ENCODE data around the gene IGSF6. TPM values are rescaled to one million over a fixed set of nuclear protein-coding genes. Genes with fewer than 3 reads are reported as not detected.

IGSF6 gene
- total RNA-seq, 1 experiment from 2014 or later = not detected

- no peaks in the 10 kb centered on the region for H3K9me3 ChIP-seq (ENCODE audit: control insufficient read depth, low read depth, low read length)
- no peak overlapping the region for H3K4me3 Mint-ChIP-seq
- no peaks in the 10 kb centered on the region for H3K9me3 Mint-ChIP-seq
- H2BK15ac ChIP-seq (ENCODE audit: low read depth, low read length) = no peak overlapping the region
- peak overlapping the region in 2 of 3 experiments; percentile 19 to 78; a peak in 1 of 7 replicates for H3K27ac Mint-ChIP-seq
- H3K4ac ChIP-seq (ENCODE audit: low read depth, low read length) = no peak overlapping the region
- no peak for TF ChIP-seq CTCF (conservative IDR thresholded peaks at IDR 0.05)
- H3K27ac ChIP-seq (ENCODE audit: insufficient read length, low read depth, low read length) = no peak overlapping the region
- H2BK5ac ChIP-seq (ENCODE audit: insufficient read length, low read length) = no peak overlapping the region
- no peak overlapping the region for H3K23ac ChIP-seq (ENCODE audit: insufficient read length, low read depth, low read length)
- no peak overlapping the region for H3K9ac ChIP-seq (ENCODE audit: extremely low read depth, insufficient read length, low read length)
- no peak overlapping the region for H2BK12ac ChIP-seq (ENCODE audit: insufficient read length, low read depth, low read length)
- no peak overlapping the region for H4K8ac ChIP-seq (replicated peaks; ENCODE audit: insufficient read length, low read depth, low read length)
- DNase-seq = no peak
- no peak overlapping the region for H4K91ac ChIP-seq (ENCODE audit: insufficient read length, low read depth, low read length)
- no peak overlapping the region for H3T11ph ChIP-seq (ENCODE audit: low read length)
- peaks cover 2 to 9% of the 10 kb centered on the region in 2 experiments; a peak in 1 of 4 replicates for H3K4me1 Mint-ChIP-seq
- H3K56ac ChIP-seq (ENCODE audit: insufficient read length, low read depth, low read length) = no peak overlapping the region
- WGBS (ENCODE audit: extremely low coverage, insufficient read length, low lambda C conversion rate) = no CpG with 5 or more reads among the region's 5 CpGs
- H2AFZ ChIP-seq (ENCODE audit: low read length) = no peak overlapping the region
- H2BK20ac ChIP-seq (ENCODE audit: low read depth, low read length, poor library complexity, severe bottlenecking) = no peak overlapping the region
- no peaks in the 10 kb centered on the region for H3K23me2 ChIP-seq (ENCODE audit: insufficient read length, low read depth, low read length, poor library complexity, severe bottlenecking)
- H3K27me3 Mint-ChIP-seq (ENCODE audit: low read depth) = no peaks in the 10 kb centered on the region; the same call in 1 of the 2 replicates
- no peak overlapping the region for H4K5ac ChIP-seq (ENCODE audit: insufficient read length, low read depth, low read length)
- H3K14ac ChIP-seq (ENCODE audit: insufficient read depth, low read length) = no peak overlapping the region
- H2AK5ac ChIP-seq (ENCODE audit: insufficient read length, low read length) = no peak overlapping the region
- no peak overlapping the region for H3K18ac ChIP-seq (ENCODE audit: insufficient read length, low read depth, low read length)
- H3K36me3 Mint-ChIP-seq (ENCODE audit: insufficient read depth in 1 of 3, low read depth in 3 of 3) = peaks cover 2 to 7% (median 4%) of the 10 kb centered on the region in 3 experiments; a peak in 4 of 7 replicates
- H4K20me1 ChIP-seq (ENCODE audit: control insufficient read depth, insufficient read depth, insufficient read length) = no peaks in the 10 kb centered on the region
- H2BK120ac ChIP-seq (ENCODE audit: low read depth, low read length, poor library complexity, severe bottlenecking) = no peak overlapping the region
- no peaks in the 10 kb centered on the region for H3K79me2 ChIP-seq (ENCODE audit: insufficient read depth, low read length)
- no peaks in the 10 kb centered on the region for H3K27me3 ChIP-seq (ENCODE audit: insufficient read depth, low read length)
- no peaks in the 10 kb centered on the region for H3K79me1 ChIP-seq (ENCODE audit: insufficient read depth, low read depth, low read length, poor library complexity, severe bottlenecking)
- peaks cover 2% of the 10 kb centered on the region; the same call in 1 of the 2 replicates for H3K4me1 ChIP-seq (ENCODE audit: insufficient read depth, low read length)
- H3K4me2 ChIP-seq (ENCODE audit: insufficient read depth, insufficient read length, low read length) = no peak overlapping the region
Observed at GRCh38 chr16:21653571-21653970, 1.2 kb upstream of the IGSF6 start.
